GM18505 (cell line): ENCODE measurements around the gene DNM3.

Experiments used
- ATAC-seq: cut with Tn5 transposase; IDR thresholded peaks from one replicate; pipeline ENCODE4 v1.9.1; 2021; ENCODE audit not compliant: unreplicated experiment
- POLR2A ChIP-seq: IDR thresholded peaks from 4 replicates; pipeline ENCODE4 v1.6.1; 2011; ENCODE audit warnings: borderline replicate concordance; ENCODE audit not compliant: insufficient read depth, insufficient read length; ENCODE audit errors: extremely low read depth

Gene DNM3

DNA sequence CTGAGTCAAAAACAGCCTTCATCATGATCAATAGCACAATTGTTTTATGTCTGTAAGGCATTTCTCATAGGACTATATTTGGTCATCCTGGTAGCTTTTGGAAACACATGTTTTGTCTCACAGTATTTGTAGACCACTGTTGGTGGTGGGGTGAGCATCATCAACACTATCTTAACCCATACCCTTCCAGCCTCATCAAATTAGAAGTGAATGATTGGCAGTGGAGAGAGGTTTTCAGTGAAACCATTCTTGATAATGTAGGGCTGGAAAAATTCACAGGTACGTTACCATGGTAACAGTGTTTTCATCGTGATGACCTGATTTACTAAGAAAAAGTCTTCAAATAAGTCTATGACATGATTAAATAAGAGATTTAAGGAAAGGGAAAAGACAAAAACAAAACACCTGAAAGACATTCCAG is 533.9 kb downstream of the DNM3 start:
- TF ChIP-seq POLR2A = no peak
- ATAC-seq = no peak

DNA sequence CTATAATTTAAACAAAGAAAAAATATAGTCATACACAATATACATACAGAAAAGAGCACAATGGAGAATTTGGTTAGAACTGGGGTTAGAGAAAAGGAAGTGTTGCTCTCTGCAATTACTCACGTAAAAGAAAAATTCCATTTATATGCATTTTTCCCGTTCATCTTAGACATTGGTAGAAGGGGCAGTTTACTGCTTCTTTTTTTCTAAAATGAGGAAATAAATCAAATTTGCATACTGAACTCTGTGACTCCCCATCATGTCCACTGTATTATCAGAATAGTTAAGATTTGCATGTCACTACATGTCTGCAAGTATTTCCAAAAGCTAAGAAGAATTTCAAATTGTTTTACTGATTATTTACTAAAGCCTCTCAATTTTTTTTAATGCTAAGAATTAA is 535.1 kb downstream of the DNM3 start:
- no peak for ATAC-seq
- no peak for TF ChIP-seq POLR2A

DNA sequence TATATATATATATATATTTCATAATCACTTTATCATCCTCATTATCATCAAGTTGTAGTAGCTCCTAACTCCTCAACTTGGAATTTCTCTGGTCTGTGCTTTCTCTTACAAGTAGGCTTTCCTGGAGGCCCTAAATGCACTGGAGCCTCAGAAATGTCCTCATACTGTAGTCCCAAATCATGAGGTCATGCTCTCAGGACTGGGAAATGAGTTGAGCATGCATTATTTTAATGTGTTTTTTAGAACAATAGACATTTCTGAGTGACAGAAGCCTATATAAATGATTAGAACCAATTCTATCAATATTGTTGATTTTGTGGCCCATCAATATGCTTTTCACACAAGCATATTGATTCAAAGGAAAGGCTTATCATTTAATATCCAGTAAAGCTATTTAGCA is 536.3 kb downstream of the DNM3 start:
- ATAC-seq = no peak
- no peak for TF ChIP-seq POLR2A

DNA sequence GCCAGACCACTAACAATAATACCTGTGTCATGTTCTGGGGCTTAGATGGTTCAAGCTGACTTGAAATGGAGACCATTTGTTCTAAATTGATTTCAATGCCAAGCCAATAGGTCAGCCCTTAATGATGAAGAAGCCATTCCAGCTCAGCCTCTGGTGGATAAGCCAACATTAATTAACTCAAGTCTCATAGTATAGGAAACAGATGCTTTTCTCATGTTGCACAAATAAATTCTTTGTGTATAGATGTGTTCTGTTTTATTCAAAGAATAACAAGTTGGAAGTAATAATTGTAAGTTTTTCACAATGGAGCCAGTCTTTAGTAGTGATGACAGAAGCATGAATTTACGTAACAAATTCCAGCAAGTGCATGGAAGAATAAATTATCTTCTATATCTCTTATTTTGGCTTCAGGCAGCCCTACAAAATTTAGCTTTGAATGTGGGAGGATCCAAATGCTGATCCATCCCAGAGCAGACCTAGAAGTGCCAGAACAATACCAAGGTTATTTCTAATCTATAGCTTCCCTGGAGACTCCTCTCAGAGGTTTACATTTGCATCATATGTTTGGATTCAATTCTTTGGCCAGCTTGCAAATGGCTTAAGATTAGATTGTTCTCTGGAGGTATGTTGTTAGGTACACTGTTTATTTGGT is 536.9 kb downstream of the DNM3 start:
- TF ChIP-seq POLR2A = no peak
- no peak for ATAC-seq

DNA sequence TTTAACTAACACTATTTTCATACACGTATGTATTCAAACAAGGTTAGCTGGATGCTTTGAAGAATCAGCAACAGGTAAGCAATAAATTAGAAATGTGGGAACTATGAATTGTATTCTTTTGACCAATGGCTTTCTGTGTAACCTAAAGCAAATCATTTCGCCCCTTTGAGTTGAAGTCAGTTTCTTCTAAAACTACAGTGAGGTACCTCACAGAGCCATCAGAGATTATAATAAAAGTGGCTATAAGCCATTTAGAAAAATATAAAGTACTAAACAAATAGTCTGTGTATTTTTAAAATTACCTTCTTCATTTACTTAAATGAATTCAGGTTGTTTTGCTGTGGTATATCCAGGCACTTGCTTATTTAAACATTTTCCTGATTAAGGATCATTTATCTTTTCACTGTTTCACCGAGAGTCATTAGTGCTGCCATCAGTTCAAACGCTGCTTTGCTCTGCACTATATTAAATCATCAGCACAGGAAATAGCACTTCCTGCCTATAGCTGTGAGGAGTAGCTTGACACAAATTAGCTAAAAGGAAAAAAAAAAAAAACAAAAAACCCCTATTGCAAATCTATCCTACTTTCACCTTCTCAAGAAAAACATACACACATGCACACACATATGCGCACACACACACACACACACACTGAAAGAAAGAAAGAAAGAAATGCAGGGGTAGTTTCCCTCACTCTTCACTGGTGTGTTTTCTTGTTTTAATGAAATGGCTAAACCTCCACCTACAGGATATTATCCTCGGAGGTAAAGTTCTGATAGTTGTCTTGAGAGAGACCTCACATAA is 539.3 kb downstream of the DNM3 start:
- no peak for TF ChIP-seq POLR2A
- ATAC-seq = peak; percentile 81

DNA sequence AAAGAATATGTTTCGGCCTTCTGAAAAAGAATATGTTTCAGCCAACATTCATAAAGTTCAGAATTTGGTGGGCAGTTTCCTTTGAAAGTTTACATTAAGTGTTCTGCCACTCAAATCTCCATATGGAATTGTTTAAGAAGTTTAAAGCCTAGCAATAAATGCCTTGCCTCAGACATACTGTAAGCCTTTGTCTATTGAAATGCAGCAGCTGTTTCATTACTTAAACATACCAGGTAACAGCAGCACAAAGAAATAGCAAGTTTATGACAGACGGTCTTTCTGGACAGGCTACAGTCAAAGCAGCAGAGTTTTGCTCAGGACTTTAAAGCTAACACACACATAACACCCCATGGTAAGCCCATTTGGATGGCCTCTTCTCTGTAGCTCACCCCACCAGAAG is 540.6 kb downstream of the DNM3 start:
- no peak for ATAC-seq

DNA sequence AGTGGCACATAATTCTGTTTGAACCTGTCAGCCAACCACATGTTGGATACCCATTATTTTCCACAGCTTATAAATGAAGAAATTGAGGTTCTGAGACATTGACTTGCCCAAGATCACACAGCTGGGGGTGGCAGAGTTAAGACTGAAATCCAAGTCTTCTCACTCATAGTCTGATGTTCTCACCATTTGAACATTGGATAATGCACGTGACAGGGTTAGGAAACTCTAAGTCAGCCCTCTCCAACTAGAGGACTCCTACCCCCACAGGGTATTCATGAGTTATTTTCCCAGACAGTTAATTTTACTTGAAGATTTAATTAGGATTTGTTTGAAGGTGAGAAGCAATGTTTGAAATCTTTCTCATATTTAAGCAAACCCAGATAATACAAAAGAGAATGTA is 541.1 kb downstream of the DNM3 start:
- ATAC-seq = no peak
- TF ChIP-seq POLR2A = no peak

More for the DNA sequence above, 540.6 kb downstream of the DNM3 start:
- no peak for TF ChIP-seq POLR2A

DNA sequence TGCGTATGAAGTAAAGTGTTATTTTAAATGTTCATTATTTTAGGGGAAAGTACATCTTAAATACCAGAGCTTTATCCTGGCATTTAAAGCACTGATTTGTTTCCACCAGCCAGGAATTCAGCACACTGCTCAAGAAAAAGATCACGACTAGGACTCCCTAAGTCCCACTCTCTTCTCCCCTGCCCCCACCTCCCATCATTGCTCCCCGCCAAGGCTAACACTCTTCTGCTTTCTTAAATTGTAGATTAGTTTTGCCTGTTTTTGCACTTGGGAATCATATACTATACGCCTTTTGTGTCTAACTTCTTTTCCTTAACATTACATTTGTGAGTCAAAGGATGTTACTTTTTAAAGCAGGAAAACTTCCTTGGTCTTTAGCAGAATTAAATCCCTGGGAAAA is 541.7 kb downstream of the DNM3 start:
- no peak for TF ChIP-seq POLR2A
- ATAC-seq = no peak

DNA sequence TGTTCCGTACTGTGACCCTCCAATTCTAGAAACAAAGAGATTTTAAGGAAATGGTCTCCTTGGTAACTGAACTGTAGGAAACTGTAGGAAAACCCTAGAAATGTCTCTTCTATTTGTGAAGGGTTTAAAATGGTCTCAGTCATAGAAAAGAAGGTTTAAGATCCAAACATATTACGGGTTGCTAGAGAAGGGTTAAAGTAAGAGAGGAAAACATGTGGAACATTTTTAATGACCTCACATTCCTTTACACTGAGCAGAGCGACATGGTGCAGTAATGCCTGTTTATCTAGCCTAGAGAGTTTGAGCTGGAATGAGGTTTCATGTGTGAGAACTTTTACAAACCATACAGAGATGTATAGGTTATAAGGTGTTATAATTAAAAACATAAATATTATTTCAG is 542.2 kb downstream of the DNM3 start:
- no peak for TF ChIP-seq POLR2A
- no peak for ATAC-seq

DNA sequence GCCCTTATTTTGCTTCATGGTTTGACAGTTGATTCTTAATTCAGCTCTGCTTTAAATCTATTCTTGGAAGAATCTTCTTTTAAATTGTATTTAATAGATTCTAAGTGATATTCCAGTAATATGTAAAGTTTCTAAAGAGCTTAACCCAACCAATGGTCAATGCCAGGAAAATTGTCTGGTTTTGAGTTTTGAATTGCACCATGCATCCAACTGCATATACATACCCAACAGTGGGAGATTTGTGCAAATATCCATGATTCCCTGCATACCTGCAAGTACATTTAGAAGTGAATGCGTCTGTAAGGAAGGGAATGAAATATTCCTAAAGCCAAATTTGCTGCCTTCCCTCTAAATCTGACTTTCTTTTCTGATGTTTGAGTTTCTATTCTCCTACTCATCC is 543.4 kb downstream of the DNM3 start:
- no peak for TF ChIP-seq POLR2A
- ATAC-seq = no peak

DNA sequence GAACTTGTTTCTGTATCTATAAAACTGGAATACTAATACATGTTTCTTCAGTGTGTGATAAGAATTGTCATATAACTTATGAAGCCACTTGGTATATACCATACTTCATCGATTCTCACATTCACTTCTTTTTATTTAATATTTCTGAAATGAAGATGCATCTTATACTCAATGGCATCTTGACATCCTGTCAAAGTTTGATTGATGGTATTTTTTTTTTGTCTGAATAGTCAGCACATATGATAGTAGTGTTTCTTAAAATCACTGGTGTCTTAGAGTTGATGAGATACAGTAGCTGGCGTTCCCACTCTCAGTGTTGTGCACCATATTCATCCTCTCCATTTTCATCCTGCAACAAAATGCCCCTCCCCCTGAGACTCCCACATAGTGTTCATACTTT is 544.7 kb downstream of the DNM3 start:
- no peak for ATAC-seq
- no peak for TF ChIP-seq POLR2A

DNA sequence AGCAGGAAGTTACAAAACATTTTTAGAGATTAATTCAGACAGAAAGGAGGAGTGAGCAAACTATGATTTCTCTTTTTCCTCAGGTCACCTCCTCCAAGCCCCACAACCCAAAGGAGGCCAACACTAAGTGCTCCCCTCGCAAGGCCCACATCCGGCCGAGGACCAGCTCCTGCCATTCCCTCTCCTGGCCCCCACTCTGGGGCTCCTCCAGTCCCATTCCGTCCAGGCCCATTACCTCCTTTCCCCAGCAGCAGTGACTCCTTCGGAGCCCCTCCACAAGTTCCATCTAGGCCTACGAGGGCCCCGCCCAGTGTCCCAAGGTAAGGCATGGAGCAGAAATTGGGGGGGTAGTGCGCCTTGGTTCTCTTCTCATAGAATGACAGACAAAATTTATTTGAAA is 547.2 kb downstream of the DNM3 start:
- TF ChIP-seq POLR2A = no peak

DNA sequence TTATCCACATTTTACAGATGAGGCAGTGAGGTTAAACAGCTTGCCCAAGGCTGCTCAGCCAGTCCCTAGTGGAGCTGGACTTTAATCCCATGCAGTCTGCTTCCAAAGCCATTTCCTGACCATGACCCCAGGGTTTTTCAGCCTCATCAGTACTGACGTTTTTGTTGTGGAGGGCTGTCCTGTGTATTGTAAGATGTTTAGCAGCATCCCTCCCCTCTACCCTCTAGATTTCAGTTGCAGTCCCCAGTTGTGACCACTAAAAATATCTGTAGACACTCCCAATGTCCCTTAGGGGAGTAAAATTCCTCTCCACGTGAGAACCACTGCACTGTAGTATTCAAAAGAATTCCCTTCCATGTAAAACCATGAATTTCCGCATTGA is 549.0 kb downstream of the DNM3 start:
- TF ChIP-seq POLR2A = no peak
- ATAC-seq = no peak

More for the DNA sequence above, 547.2 kb downstream of the DNM3 start:
- ATAC-seq = no peak
